ENCODE results near the gene KITLG.

DNA sequence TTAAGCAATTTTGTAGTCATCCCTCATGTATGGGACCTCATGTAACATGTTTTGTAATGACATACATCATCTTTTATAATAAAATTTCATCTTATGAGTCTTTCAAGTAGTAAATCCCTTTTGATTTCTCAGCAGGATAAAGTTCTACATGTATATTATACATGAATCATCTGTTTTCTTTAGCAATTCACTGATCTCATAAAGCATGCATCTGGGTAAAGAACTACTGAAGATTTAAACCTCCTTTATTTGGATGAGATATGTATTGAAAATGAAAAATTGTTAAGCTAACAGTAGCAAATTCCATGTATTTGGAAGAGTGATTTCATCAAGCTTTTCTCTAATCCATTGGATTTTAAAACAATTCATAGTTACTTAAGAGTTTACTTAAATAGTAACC, 126.9 kb downstream of the KITLG start:
- no peak for TF ChIP-seq EZH2 (IDR thresholded peaks at IDR 0.05; ENCODE audit: borderline replicate concordance, low read depth, low read length, poor library complexity, severe bottlenecking)
- TF ChIP-seq, protein P1, sequence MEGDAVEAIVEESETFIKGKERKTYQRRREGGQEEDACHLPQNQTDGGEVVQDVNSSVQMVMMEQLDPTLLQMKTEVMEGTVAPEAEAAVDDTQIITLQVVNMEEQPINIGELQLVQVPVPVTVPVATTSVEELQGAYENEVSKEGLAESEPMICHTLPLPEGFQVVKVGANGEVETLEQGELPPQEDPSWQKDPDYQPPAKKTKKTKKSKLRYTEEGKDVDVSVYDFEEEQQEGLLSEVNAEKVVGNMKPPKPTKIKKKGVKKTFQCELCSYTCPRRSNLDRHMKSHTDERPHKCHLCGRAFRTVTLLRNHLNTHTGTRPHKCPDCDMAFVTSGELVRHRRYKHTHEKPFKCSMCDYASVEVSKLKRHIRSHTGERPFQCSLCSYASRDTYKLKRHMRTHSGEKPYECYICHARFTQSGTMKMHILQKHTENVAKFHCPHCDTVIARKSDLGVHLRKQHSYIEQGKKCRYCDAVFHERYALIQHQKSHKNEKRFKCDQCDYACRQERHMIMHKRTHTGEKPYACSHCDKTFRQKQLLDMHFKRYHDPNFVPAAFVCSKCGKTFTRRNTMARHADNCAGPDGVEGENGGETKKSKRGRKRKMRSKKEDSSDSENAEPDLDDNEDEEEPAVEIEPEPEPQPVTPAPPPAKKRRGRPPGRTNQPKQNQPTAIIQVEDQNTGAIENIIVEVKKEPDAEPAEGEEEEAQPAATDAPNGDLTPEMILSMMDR (conservative IDR thresholded peaks at IDR 0.05; ENCODE audit: low read depth, low read length): no peak
